Endothelial cell of umbilical vein (primary cell): ENCODE results near the gene BACH2. TPM values are rescaled to one million over a fixed set of nuclear protein-coding genes. Genes with fewer than 3 reads are reported as not detected.
"Not testable (repeated sequence)": the region's sequence is repeated elsewhere in the genome, so short reads cannot be mapped to it uniquely, and the experiment has no call there.

Experiments used
- BruUV-seq: library from RNA; stranded (reverse); fragments of 400-500 nt; replicated peaks from 2 replicates; lab custom pipeline; 2021; lab: Mats Ljungman, UMichigan
- CTCF ChIA-PET: fragments of 300-600, 350-600 bp; sonication (Branson Sonifier 250); formaldehyde crosslinking; loops from one replicate; lab custom pipeline; 2021; ENCODE audit warnings: antibody characterized with exemption, inconsistent platforms; lab: Charles Lee
- POLR2A ChIA-PET: fragments of 300-600, 350-600 bp; sonication (Branson Sonifier 250); formaldehyde crosslinking; loops from one replicate; lab custom pipeline; 2021; ENCODE audit warnings: antibody characterized with exemption, inconsistent platforms; lab: Charles Lee
- DNase-seq: peaks from one replicate; pipeline ENCODE4 v3.0.0-alpha.2; 2011; ENCODE audit warnings: low read depth, low spot score
- FAIRE-seq: peaks from 2 replicates; lab custom pipeline; 2011; peaks lifted over from hg19 to GRCh38; lab: Jason Lieb, UNC
- H2AFZ ChIP-seq: 2 replicates; pipeline ENCODE4 v1.6.0; 2012; ENCODE audit warnings: low read depth, low read length, control low read depth, inconsistent platforms
- H3K27ac ChIP-seq: 2 replicates; pipeline ENCODE4 v1.5.1; 2011; ENCODE audit warnings: low read depth, mild to moderate bottlenecking, control low read depth, low read length, moderate library complexity; ENCODE audit not compliant: insufficient read depth
- H3K27me3 ChIP-seq, 2 experiments: 2 replicates each; pipeline versions ENCODE4 v1.6.0 to v1.6.1; 2011; ENCODE audit warnings: low read length in 2 of 2, mixed read lengths in 1 of 2; ENCODE audit not compliant: control insufficient read depth in 2 of 2, insufficient read depth in 2 of 2
- H3K36me3 ChIP-seq, 2 experiments: 2 replicates in 1 of 2; 3 replicates in 1 of 2; pipeline ENCODE4 v1.5.1; 2011; ENCODE audit warnings: low read length in 2 of 2, mild to moderate bottlenecking in 1 of 2, moderate library complexity in 1 of 2; ENCODE audit not compliant: control insufficient read depth in 2 of 2, insufficient read depth in 2 of 2; ENCODE audit errors: extremely low read depth in 1 of 2
- H3K4me1 ChIP-seq: 3 replicates; pipeline ENCODE4 v1.5.1; 2011; ENCODE audit warnings: mild to moderate bottlenecking, low read length; ENCODE audit not compliant: control insufficient read depth, insufficient read depth; ENCODE audit errors: extremely low read depth
- H3K4me2 ChIP-seq: 2 replicates; pipeline ENCODE4 v1.6.1; 2011; ENCODE audit warnings: low read length, control low read depth, mixed read lengths; ENCODE audit not compliant: insufficient read depth
- H3K4me3 ChIP-seq, 3 experiments: fragments of 200-600 bp in 1 of 3; sonication (generic), shearing (Covaris generic) in 1 of 3; replicated peaks in 1 of 3; 2 replicates each; pipeline ENCODE4 v1.5.1; 2011 to 2016; ENCODE audit warnings: control low read depth in 3 of 3, low read length in 3 of 3, mild to moderate bottlenecking in 2 of 3, inconsistent platforms in 1 of 3, low read depth in 1 of 3, moderate library complexity in 1 of 3; ENCODE audit not compliant: insufficient read depth in 1 of 3
- H3K79me2 ChIP-seq: 2 replicates; pipeline ENCODE4 v1.6.0; 2012; ENCODE audit warnings: low read length, inconsistent platforms; ENCODE audit not compliant: control insufficient read depth, insufficient read depth
- H3K9ac ChIP-seq: replicated peaks from 2 replicates; pipeline ENCODE3; 2011; ENCODE audit warnings: low read length, control low read depth; ENCODE audit not compliant: insufficient read depth; ENCODE audit errors: extremely low read depth
- H3K9me1 ChIP-seq: replicated peaks from 3 replicates; pipeline ENCODE4 v1.6.0; 2011; ENCODE audit warnings: mild to moderate bottlenecking, low read length; ENCODE audit not compliant: control insufficient read depth, insufficient read depth; ENCODE audit errors: extremely low read depth
- H3K9me3 ChIP-seq: replicated peaks from 2 replicates; pipeline ENCODE4 v1.5.1; 2012; ENCODE audit warnings: low read length, inconsistent platforms; ENCODE audit not compliant: control insufficient read depth, insufficient read depth
- H4K20me1 ChIP-seq: replicated peaks from 2 replicates; pipeline ENCODE3; 2011; ENCODE audit warnings: mild to moderate bottlenecking, low read length; ENCODE audit not compliant: control insufficient read depth, insufficient read depth; ENCODE audit errors: extremely low read depth
- EZH2 ChIP-seq: IDR thresholded peaks from 2 replicates; pipeline ENCODE4 v1.6.1; 2012; ENCODE audit warnings: borderline replicate concordance, low read depth, mild to moderate bottlenecking, moderate library complexity, low read length, inconsistent platforms; ENCODE audit not compliant: severe bottlenecking
- FOS ChIP-seq: IDR thresholded peaks from 2 replicates; pipeline ENCODE4 v1.6.1; 2011; ENCODE audit warnings: mild to moderate bottlenecking, low read length, moderate library complexity, borderline replicate concordance; ENCODE audit not compliant: insufficient read depth
- POLR2A ChIP-seq: IDR thresholded peaks from 2 replicates; pipeline ENCODE4 v1.6.1; 2012; ENCODE audit warnings: low read depth, mild to moderate bottlenecking, control low read depth, low read length
- POLR2AphosphoS5 ChIP-seq: IDR thresholded peaks from 2 replicates; pipeline ENCODE4 v1.6.1; 2012; ENCODE audit warnings: low read depth, mild to moderate bottlenecking, control low read depth, low read length, moderate library complexity; ENCODE audit not compliant: insufficient read depth
- dilution Hi-C: fragments of 300-500 bp; cut with MboI; formaldehyde crosslinking; loops from one replicate; pipeline ENCODE4 v1.15.0; 2019; ENCODE audit warnings: low sequenced_read_pairs; ENCODE audit not compliant: extremely low pct_ligation_motif_present
- intact Hi-C: fragments of 100-400 bp; cut with micrococcal nuclease; formaldehyde crosslinking; loops from one replicate; pipeline ENCODE4 v1.10.0; 2022
- polyA plus RNA-seq, 4 experiments: library from polyadenylated mRNA; depleted of rRNA in 3 of 4; stranded (reverse) in 3 of 4; unstranded in 1 of 4; fragments of >200 nt; gene quantifications; 2 replicates each; pipeline versions ENCODE4 v1.2.1 to v1.2.3, GENCODE V29; 2011 to 2012; ENCODE audit warnings: missing spikeins in 1 of 4
- total RNA-seq: library from RNA; stranded (reverse); gene quantifications from 2 replicates; pipeline ENCODE4 v1.2.3, GENCODE V29; 2021
- TF ChIP-seq, protein P1 (sequence below), 2 donors: IDR thresholded peaks; 1 replicate in 1 of 2; 2 replicates in 1 of 2; pipeline ENCODE4 v1.5.1; 2011; ENCODE audit warnings: low read length in 2 of 2, mild to moderate bottlenecking in 2 of 2, moderate library complexity in 2 of 2, control low read depth in 1 of 2, inconsistent platforms in 1 of 2, low read depth in 1 of 2; ENCODE audit not compliant: insufficient read depth in 1 of 2; ENCODE audit errors: extremely low read depth in 1 of 2

The BACH2 gene
- total and polyA plus RNA-seq, 2 donors (not counting 3 experiments of a cell fraction or from before 2014, with no cell fraction given) = 1.7 to 5.6 TPM

GRCh38 chr6:90212274-90212673, 84.4 kb downstream of the BACH2 start:
- dilution Hi-C loops (no loop called here), intact Hi-C loops (no loop called here)
- H3K79me2 ChIP-seq = no peaks in the 10 kb centered on the region
- DNase-seq (peak; percentile 23), FAIRE-seq (no peak)
- BruUV-seq = no TSS peak
- no peaks in the 10 kb centered on the region for H3K27me3 ChIP-seq
- POLR2A ChIA-PET = no interaction called here
- TF ChIP-seq EZH2 (no peak), POLR2AphosphoS5 (no peak)
- TF ChIP-seq, protein P1, sequence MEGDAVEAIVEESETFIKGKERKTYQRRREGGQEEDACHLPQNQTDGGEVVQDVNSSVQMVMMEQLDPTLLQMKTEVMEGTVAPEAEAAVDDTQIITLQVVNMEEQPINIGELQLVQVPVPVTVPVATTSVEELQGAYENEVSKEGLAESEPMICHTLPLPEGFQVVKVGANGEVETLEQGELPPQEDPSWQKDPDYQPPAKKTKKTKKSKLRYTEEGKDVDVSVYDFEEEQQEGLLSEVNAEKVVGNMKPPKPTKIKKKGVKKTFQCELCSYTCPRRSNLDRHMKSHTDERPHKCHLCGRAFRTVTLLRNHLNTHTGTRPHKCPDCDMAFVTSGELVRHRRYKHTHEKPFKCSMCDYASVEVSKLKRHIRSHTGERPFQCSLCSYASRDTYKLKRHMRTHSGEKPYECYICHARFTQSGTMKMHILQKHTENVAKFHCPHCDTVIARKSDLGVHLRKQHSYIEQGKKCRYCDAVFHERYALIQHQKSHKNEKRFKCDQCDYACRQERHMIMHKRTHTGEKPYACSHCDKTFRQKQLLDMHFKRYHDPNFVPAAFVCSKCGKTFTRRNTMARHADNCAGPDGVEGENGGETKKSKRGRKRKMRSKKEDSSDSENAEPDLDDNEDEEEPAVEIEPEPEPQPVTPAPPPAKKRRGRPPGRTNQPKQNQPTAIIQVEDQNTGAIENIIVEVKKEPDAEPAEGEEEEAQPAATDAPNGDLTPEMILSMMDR (IDR thresholded peaks at IDR 0.05; ENCODE audit: extremely low read depth in 1 of 2, insufficient read depth in 1 of 2, low read depth in 1 of 2, low read length in 2 of 2) = peak in 1 of 2 donors; percentile 0
- CTCF ChIA-PET = interaction anchor here (1.1 to 1.5 kb wide), 4 partner anchors 18 to 272 kb away, joined by 3 to 5 read pairs (median 4); no protein-coding TSS in a partner anchor
- no peak overlapping the region for H2AFZ ChIP-seq
- H3K9ac ChIP-seq = no peak overlapping the region
- no peak overlapping the region for H3K4me2 ChIP-seq
- H3K27ac ChIP-seq = no peak overlapping the region
- peaks cover 16% of the 10 kb centered on the region for H3K4me1 ChIP-seq
- H3K4me3 ChIP-seq = no peak overlapping the region
- H3K9me1 ChIP-seq = no peaks in the 10 kb centered on the region
- H3K36me3 ChIP-seq = no peaks in the 10 kb centered on the region
- no peaks in the 10 kb centered on the region for H3K9me3 ChIP-seq
- no peaks in the 10 kb centered on the region for H4K20me1 ChIP-seq

DNA sequence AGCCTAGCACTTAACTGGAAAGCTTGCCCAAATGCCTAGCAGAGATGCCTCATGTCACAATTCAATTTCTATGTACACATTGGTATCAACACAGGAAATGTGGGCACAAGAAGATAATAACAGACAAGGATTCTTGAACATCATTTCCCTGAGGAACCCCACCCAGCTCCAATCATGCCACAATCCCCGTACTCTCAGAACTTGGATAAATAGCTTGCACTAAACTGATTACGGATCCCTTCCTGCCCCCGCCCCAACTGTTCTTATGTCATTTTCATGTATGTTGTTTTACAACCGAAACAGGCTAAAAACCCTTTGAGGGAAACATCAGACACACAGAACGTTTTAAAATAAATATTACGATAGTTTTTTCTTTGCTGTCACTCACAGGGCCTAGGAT, 87.1 kb downstream of the BACH2 start:
- Histone ChIP-seq H4K20me1 (no peaks in the 10 kb centered on the region), H3K27me3 (no peaks in the 10 kb centered on the region), H2AFZ (no peak overlapping the region), H3K27ac (no peak overlapping the region), H3K9me1 (no peaks in the 10 kb centered on the region), H3K9me3 (no peaks in the 10 kb centered on the region), H3K4me3 (no peak overlapping the region), H3K9ac (no peak overlapping the region), H3K4me2 (no peak overlapping the region), H3K36me3 (no peaks in the 10 kb centered on the region), H3K79me2 (no peaks in the 10 kb centered on the region), H3K4me1 (no peaks in the 10 kb centered on the region)
- no peak for DNase-seq
- BruUV-seq = no TSS peak
- CTCF ChIA-PET = no interaction called here
- TF ChIP-seq FOS (no peak), EZH2 (no peak), POLR2A (no peak)
- POLR2A ChIA-PET = no interaction called here
- dilution Hi-C loops = no loop called here
- no peak for FAIRE-seq
- intact Hi-C loops = no loop called here

DNA sequence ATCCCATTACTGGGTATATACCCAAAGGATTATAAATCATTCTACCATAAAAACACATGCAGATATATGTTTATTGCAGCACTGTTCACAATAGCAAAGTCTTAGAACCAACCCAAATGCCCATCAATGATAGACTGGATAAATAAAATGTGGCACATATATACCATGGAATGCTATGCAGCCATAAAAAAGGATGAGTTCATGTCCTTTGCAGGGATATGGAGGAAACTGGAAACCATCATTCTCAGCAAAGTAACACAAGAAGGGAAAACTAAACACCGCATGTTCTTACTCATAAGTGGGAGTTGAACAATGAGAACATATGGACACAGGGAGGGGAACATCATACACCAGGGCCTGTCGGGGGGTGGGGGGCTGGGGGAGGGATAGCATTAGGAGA, 88.0 kb downstream of the BACH2 start:
- FAIRE-seq, H3K9me3 ChIP-seq, DNase-seq, H3K4me1 ChIP-seq, H2AFZ ChIP-seq, H3K27ac ChIP-seq, H3K79me2 ChIP-seq, CTCF ChIA-PET, H3K36me3 ChIP-seq, POLR2A ChIA-PET, BruUV-seq, H3K9ac ChIP-seq, H3K27me3 ChIP-seq, intact Hi-C loops, H3K9me1 ChIP-seq, dilution Hi-C loops, H3K4me3 ChIP-seq, H3K4me2 ChIP-seq, H4K20me1 ChIP-seq: not testable (repeated sequence)
